Measurements from ENCODE around the gene ENTREP1.

DNA sequence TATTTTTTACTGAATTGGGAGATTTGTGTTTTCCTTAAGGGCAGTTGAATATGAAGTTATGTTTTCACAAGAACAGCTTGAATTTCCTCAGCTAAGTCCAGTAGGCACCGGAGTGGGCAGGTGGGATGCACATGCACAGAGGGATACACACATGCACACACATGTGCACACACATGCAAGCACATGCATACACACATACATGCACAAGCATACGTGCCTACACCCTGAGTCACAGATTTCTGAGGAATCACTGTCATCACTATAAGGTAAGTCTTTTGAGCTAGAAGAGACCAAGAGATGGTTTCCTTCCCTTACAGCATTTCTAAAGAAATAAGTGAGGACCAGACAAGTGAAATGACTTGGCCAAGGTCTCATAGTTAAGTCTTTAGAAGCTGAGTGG is 8.7 kb downstream of the ENTREP1 start:
- TF ChIP-seq, protein P1, sequence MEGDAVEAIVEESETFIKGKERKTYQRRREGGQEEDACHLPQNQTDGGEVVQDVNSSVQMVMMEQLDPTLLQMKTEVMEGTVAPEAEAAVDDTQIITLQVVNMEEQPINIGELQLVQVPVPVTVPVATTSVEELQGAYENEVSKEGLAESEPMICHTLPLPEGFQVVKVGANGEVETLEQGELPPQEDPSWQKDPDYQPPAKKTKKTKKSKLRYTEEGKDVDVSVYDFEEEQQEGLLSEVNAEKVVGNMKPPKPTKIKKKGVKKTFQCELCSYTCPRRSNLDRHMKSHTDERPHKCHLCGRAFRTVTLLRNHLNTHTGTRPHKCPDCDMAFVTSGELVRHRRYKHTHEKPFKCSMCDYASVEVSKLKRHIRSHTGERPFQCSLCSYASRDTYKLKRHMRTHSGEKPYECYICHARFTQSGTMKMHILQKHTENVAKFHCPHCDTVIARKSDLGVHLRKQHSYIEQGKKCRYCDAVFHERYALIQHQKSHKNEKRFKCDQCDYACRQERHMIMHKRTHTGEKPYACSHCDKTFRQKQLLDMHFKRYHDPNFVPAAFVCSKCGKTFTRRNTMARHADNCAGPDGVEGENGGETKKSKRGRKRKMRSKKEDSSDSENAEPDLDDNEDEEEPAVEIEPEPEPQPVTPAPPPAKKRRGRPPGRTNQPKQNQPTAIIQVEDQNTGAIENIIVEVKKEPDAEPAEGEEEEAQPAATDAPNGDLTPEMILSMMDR (IDR thresholded peaks at IDR 0.05; ENCODE audit: low read length), result no peak
- TF ChIP-seq EZH2 (IDR thresholded peaks at IDR 0.05; ENCODE audit: borderline replicate concordance, low read length), result no peak
